GM20000 (cell line): Measurements from ENCODE around the gene KIAA0319L.

ENCODE experiments used
- DNase-seq: peaks from one replicate; pipeline ENCODE4 v3.0.0; 2012; ENCODE audit warnings: low spot score
- TF ChIP-seq, protein P1 (sequence below): IDR thresholded peaks from 2 replicates; pipeline ENCODE4 v1.5.1; 2012; ENCODE audit warnings: mild to moderate bottlenecking, control low read depth; ENCODE audit errors: extremely low read depth, missing control alignments

The KIAA0319L gene

GRCh38 chr1:35497571-35497970 is 59.6 kb downstream of the KIAA0319L start:
- no peak for DNase-seq
- TF ChIP-seq, protein P1, sequence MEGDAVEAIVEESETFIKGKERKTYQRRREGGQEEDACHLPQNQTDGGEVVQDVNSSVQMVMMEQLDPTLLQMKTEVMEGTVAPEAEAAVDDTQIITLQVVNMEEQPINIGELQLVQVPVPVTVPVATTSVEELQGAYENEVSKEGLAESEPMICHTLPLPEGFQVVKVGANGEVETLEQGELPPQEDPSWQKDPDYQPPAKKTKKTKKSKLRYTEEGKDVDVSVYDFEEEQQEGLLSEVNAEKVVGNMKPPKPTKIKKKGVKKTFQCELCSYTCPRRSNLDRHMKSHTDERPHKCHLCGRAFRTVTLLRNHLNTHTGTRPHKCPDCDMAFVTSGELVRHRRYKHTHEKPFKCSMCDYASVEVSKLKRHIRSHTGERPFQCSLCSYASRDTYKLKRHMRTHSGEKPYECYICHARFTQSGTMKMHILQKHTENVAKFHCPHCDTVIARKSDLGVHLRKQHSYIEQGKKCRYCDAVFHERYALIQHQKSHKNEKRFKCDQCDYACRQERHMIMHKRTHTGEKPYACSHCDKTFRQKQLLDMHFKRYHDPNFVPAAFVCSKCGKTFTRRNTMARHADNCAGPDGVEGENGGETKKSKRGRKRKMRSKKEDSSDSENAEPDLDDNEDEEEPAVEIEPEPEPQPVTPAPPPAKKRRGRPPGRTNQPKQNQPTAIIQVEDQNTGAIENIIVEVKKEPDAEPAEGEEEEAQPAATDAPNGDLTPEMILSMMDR = no peak

- no peak for DNase-seq
- TF ChIP-seq, protein P1 = no peak
Measured at GRCh38 chr1:35490250-35490649, 67.0 kb downstream of the KIAA0319L start.

DNA sequence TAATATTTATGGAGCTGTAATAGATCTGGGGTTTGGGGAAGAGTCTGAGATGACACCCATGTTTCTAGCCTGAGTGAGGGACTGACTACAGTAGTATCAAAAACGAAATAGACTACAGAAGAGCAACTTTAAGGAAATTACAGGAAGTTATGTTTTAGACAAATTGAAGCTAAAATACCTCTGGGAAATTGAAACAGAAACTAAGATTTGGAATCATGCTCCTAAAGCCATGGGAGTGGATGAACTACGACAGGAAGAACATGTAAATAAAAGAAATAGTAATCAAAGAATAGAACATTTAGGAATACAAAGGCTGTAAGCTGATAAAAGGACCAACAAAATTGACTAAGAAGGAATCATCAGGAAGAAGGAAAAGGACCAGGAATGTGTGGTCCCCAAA is 68.9 kb downstream of the KIAA0319L start:
- no peak for DNase-seq
- TF ChIP-seq, protein P1 = no peak

DNA sequence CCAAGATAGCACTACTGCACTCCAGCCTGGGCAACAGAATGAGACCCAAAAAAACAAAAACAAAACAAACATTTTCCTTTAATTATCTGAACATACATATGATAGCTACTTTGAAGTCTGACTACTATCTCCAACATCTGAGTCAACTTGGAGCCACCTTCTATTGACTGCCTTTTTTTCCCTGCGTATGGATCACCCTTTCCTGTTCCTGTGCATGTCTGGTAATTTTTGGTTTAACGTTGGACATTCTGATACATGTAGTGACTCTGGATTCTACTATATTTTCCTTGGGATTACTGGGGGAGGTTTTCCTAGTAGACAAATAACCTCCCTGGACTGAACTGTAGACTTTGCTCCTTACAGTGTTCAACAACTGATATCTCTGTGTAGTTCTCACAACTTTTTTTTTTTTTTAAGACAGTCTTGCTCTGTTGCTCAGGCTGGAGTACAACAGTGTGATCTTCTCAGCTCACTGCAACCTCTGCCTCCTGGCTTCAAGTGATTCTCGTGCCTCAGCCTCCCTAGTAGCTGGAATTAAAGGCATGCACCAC is 70.3 kb downstream of the KIAA0319L start:
- TF ChIP-seq, protein P1 = no peak
- DNase-seq = no peak

DNA sequence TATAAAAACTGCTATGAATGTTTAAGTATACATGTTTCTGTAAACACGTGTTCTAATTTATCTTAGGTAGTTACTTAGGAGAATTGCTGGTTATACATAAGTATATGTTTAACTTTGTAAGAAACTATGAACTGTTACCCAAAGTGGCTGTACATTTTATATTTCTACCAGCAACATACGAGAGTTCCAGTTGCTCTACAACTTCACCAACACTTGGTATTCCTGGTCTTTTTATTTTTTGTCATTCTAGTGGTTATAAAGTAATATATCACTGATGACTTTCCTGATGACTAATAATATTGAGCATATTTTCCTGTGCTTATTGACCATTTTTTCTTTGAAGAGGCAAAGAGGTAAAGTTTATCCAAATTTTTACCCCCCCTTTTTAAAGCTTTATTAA is 76.0 kb downstream of the KIAA0319L start:
- TF ChIP-seq, protein P1 = no peak
- DNase-seq = no peak

- no peak for DNase-seq
- TF ChIP-seq, protein P1 = no peak
Measured at GRCh38 chr1:35477870-35478269, 79.3 kb downstream of the KIAA0319L start.

DNA sequence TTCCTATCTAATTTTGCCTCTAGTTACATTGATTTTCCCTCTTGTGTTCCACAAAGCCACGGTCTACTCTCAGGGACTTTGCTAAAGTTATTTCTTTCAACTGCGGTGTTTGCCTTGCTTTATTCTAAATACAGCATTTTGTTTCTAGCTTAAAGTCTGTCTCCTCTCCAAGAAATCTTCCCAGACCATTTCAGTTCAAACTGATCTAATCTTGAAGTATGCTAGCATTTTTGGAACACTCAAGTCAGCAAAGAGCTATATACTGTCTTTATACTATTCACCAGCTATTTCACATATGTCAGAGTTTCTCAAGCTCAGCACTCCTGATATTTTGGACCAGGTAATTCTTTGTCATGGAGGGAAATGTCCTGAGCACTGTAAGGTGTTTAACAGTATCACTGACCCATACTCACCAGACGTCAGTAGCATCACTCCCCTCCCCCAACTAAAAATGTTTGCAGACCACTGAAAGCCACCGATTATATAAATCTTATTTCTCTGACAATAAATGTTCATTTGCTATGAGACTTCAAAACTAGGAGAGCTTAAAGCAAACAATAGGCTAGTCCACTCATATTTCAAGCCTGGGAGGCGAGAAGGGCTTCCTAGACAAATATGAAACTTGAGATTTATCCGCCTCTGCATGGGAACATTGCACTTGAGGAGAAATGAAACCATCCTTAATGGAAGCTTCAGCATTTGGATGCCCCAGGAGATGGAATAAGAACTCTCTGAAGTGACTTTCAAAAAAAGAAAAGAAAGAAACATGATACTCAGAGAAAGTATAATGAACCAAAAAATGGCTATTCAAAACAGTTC is 81.1 kb downstream of the KIAA0319L start:
- DNase-seq = no peak
- TF ChIP-seq, protein P1 = no peak
